ENCODE data around the gene ANXA1.

ANXA1 gene

GRCh38 chr9:73129941-73130685 lies 21.6 kb upstream of the ANXA1 start:
- H3F3A ChIP-seq (ENCODE audit: insufficient read depth, low read length), result no peaks in the 10 kb centered on the region
- H3K9me2 ChIP-seq (ENCODE audit: low read depth, low read length), result no peaks in the 10 kb centered on the region
- H2AFZ ChIP-seq (ENCODE audit: low read length), result no peak overlapping the region
- no peak overlapping the region for H3K9ac ChIP-seq (ENCODE audit: low read length)
- TF ChIP-seq, protein P1, sequence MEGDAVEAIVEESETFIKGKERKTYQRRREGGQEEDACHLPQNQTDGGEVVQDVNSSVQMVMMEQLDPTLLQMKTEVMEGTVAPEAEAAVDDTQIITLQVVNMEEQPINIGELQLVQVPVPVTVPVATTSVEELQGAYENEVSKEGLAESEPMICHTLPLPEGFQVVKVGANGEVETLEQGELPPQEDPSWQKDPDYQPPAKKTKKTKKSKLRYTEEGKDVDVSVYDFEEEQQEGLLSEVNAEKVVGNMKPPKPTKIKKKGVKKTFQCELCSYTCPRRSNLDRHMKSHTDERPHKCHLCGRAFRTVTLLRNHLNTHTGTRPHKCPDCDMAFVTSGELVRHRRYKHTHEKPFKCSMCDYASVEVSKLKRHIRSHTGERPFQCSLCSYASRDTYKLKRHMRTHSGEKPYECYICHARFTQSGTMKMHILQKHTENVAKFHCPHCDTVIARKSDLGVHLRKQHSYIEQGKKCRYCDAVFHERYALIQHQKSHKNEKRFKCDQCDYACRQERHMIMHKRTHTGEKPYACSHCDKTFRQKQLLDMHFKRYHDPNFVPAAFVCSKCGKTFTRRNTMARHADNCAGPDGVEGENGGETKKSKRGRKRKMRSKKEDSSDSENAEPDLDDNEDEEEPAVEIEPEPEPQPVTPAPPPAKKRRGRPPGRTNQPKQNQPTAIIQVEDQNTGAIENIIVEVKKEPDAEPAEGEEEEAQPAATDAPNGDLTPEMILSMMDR (IDR thresholded peaks at IDR 0.05; ENCODE audit: low read length), result no peak
- TF ChIP-seq EZH2 (IDR thresholded peaks at IDR 0.05; ENCODE audit: borderline replicate concordance, low read length), result no peak
- H3K79me2 ChIP-seq (ENCODE audit: insufficient read depth, low read length), result no peaks in the 10 kb centered on the region
- H3K27me3 ChIP-seq (ENCODE audit: insufficient read depth, low read length), result no peaks in the 10 kb centered on the region
- no peak overlapping the region for H3K4me3 ChIP-seq (ENCODE audit: low read depth, low read length, poor library complexity, severe bottlenecking)
- H3K27ac ChIP-seq (ENCODE audit: low read depth, low read length, poor library complexity, severe bottlenecking), result no peak overlapping the region
- H3K4me2 ChIP-seq (ENCODE audit: low read length), result no peak overlapping the region
- H4K20me1 ChIP-seq (ENCODE audit: insufficient read depth, low read length), result no peaks in the 10 kb centered on the region
- no peaks in the 10 kb centered on the region for H3K36me3 ChIP-seq (ENCODE audit: insufficient read depth, low read length)
- H3K4me1 ChIP-seq (ENCODE audit: insufficient read depth, low read length, severe bottlenecking), result peaks cover 40% of the 10 kb centered on the region
- no peaks in the 10 kb centered on the region for H3K9me3 ChIP-seq (ENCODE audit: low read length)

GRCh38 chr9:73131461-73131860 lies 20.2 kb upstream of the ANXA1 start:
- no peaks in the 10 kb centered on the region for H3K79me2 ChIP-seq (ENCODE audit: insufficient read depth, low read length)
- H3K27ac ChIP-seq (ENCODE audit: low read depth, low read length, poor library complexity, severe bottlenecking), result peak overlapping the region; percentile 88
- H3K9ac ChIP-seq (ENCODE audit: low read length), result no peak overlapping the region
- H3K9me2 ChIP-seq (ENCODE audit: low read depth, low read length), result no peaks in the 10 kb centered on the region
- H2AFZ ChIP-seq (ENCODE audit: low read length), result no peak overlapping the region
- no peaks in the 10 kb centered on the region for H3K9me3 ChIP-seq (ENCODE audit: low read length)
- H3K27me3 ChIP-seq (ENCODE audit: insufficient read depth, low read length), result no peaks in the 10 kb centered on the region
- H4K20me1 ChIP-seq (ENCODE audit: insufficient read depth, low read length), result no peaks in the 10 kb centered on the region
- H3K36me3 ChIP-seq (ENCODE audit: insufficient read depth, low read length), result no peaks in the 10 kb centered on the region
- TF ChIP-seq, protein P1 (IDR thresholded peaks at IDR 0.05; ENCODE audit: low read length), result no peak
- TF ChIP-seq EZH2 (IDR thresholded peaks at IDR 0.05; ENCODE audit: borderline replicate concordance, low read length), result no peak
- H3K4me2 ChIP-seq (ENCODE audit: low read length), result peak overlapping the region; percentile 60; the same call in 1 of the 2 replicates
- H3F3A ChIP-seq (ENCODE audit: insufficient read depth, low read length), result no peaks in the 10 kb centered on the region
- no peak overlapping the region for H3K4me3 ChIP-seq (ENCODE audit: low read depth, low read length, poor library complexity, severe bottlenecking)
- H3K4me1 ChIP-seq (ENCODE audit: insufficient read depth, low read length, severe bottlenecking), result peaks cover 40% of the 10 kb centered on the region

DNA sequence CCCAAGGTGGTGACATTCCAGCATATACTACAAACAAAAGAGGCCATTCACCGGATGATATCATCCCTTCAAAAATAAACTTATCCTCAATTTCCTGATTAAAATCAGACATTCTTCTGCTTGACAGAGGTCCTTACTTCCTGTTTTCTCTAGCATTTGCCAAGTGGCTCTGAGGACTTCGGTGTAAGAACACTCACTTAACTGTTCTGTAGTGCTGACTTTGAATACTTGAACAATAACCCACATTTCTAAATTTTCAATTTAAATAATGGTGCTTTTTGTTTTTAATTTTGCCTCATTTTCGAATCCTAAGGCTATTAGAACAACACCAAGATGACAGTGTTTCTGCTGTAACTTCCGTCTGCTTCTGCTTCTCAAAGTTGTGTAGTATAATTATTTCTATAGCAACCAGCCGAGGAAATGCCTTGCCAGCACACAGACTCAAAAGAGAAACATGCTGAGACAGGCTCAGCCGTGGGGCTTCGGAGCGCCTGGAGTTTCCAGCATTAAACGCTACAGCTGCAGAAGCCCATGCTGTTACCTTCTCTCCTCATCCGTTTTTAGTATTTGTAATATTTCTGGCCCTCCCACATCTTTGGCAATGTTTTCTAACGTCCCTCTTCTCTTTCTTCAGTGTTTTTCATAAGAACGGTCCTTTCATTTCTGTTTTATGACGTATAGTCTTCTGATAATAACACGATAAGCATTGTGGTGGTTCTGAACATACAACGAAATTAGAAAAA lies 19.5 kb upstream of the ANXA1 start:
- H4K20me1 ChIP-seq (ENCODE audit: insufficient read depth, low read length), result no peaks in the 10 kb centered on the region
- TF ChIP-seq, protein P1 (IDR thresholded peaks at IDR 0.05; ENCODE audit: low read length), result no peak
- TF ChIP-seq EZH2 (IDR thresholded peaks at IDR 0.05; ENCODE audit: borderline replicate concordance, low read length), result no peak
- no peaks in the 10 kb centered on the region for H3F3A ChIP-seq (ENCODE audit: insufficient read depth, low read length)
- peak overlapping the region; percentile 49 for H3K4me3 ChIP-seq (ENCODE audit: low read depth, low read length, poor library complexity, severe bottlenecking)
- H2AFZ ChIP-seq (ENCODE audit: low read length), result no peak overlapping the region
- no peaks in the 10 kb centered on the region for H3K9me2 ChIP-seq (ENCODE audit: low read depth, low read length)
- H3K36me3 ChIP-seq (ENCODE audit: insufficient read depth, low read length), result no peaks in the 10 kb centered on the region
- H3K4me1 ChIP-seq (ENCODE audit: insufficient read depth, low read length, severe bottlenecking), result peaks cover 47% of the 10 kb centered on the region
- H3K9me3 ChIP-seq (ENCODE audit: low read length), result no peaks in the 10 kb centered on the region
- H3K9ac ChIP-seq (ENCODE audit: low read length), result peak overlapping the region; percentile 54
- H3K79me2 ChIP-seq (ENCODE audit: insufficient read depth, low read length), result no peaks in the 10 kb centered on the region
- H3K27me3 ChIP-seq (ENCODE audit: insufficient read depth, low read length), result no peaks in the 10 kb centered on the region
- H3K4me2 ChIP-seq (ENCODE audit: low read length), result peak overlapping the region; percentile 60
- H3K27ac ChIP-seq (ENCODE audit: low read depth, low read length, poor library complexity, severe bottlenecking), result peak overlapping the region; percentile 88

Measured in OCI-LY1 (cell line).